GM23248 (cell line): Measurements from ENCODE around the gene RHPN2. TPM values are rescaled to one million over a fixed set of nuclear protein-coding genes. Genes with fewer than 3 reads are reported as not detected.
"Not testable (repeated sequence)": the region's sequence is repeated elsewhere in the genome, so short reads cannot be mapped to it uniquely, and the experiment has no call there.

Source experiments
- DNase-seq: peaks from one replicate; pipeline ENCODE4 v3.0.0-alpha.2; 2015
- H2AFZ ChIP-seq: fragments of 200-600 bp; sonication (generic); 2 replicates; pipeline ENCODE4 v1.6.1; 2016; ENCODE audit warnings: antibody characterized with exemption
- H3F3A ChIP-seq: fragments of 200-600 bp; sonication (generic); 2 replicates; pipeline ENCODE4 v1.6.1; 2016; ENCODE audit warnings: mild to moderate bottlenecking, antibody characterized with exemption, mixed run types; ENCODE audit not compliant: insufficient read depth
- H3K27ac ChIP-seq: fragments of 200-600 bp; sonication (generic); 2 replicates; pipeline ENCODE4 v1.5.1; 2016; ENCODE audit warnings: mild to moderate bottlenecking
- H3K27me3 ChIP-seq: fragments of 200-600 bp; sonication (generic); replicated peaks from 2 replicates; pipeline ENCODE4 v1.6.1; 2016; ENCODE audit warnings: mild to moderate bottlenecking; ENCODE audit not compliant: insufficient read depth
- H3K36me3 ChIP-seq: fragments of 200-600 bp; sonication (generic); 2 replicates; pipeline ENCODE4 v1.6.1; 2016; ENCODE audit warnings: low read depth, mild to moderate bottlenecking
- H3K4me1 ChIP-seq: fragments of 200-600 bp; sonication (generic); 2 replicates; pipeline ENCODE4 v1.6.1; 2016; ENCODE audit warnings: mild to moderate bottlenecking; ENCODE audit not compliant: insufficient read depth
- H3K4me2 ChIP-seq: fragments of 200-600 bp; sonication (generic); one replicate; pipeline ENCODE4 v1.6.1; 2016; ENCODE audit warnings: mild to moderate bottlenecking; ENCODE audit not compliant: unreplicated experiment
- H3K4me3 ChIP-seq: fragments of 200-600 bp; sonication (generic); 2 replicates; pipeline ENCODE4 v1.5.1; 2016; ENCODE audit warnings: mild to moderate bottlenecking
- H3K79me2 ChIP-seq: fragments of 200-600 bp; sonication (generic); 2 replicates; pipeline ENCODE4 v1.6.1; 2016; ENCODE audit warnings: mild to moderate bottlenecking; ENCODE audit not compliant: insufficient read depth
- H3K9ac ChIP-seq: fragments of 200-600 bp; sonication (generic); 2 replicates; pipeline ENCODE4 v1.6.1; 2016; ENCODE audit warnings: mild to moderate bottlenecking
- H3K9me2 ChIP-seq: fragments of 200-600 bp; sonication (generic); 2 replicates; pipeline ENCODE4 v1.6.1; 2016; ENCODE audit warnings: mixed run types, mild to moderate bottlenecking, moderate library complexity; ENCODE audit not compliant: insufficient read depth
- H3K9me3 ChIP-seq: fragments of 200-600 bp; sonication (generic); one replicate; pipeline ENCODE4 v1.6.1; 2017; ENCODE audit warnings: low read depth
- H4K20me1 ChIP-seq: fragments of 200-600 bp; sonication (generic); 2 replicates; pipeline ENCODE4 v1.6.0; 2016; ENCODE audit not compliant: insufficient read depth
- EZH2 ChIP-seq: fragments of 200-600 bp; sonication (generic); IDR thresholded peaks from 2 replicates; pipeline ENCODE4 v1.6.1; 2018; ENCODE audit warnings: antibody characterized with exemption, mild to moderate bottlenecking; ENCODE audit not compliant: insufficient read depth, poor library complexity, severe bottlenecking
- EZH2phosphoT487 ChIP-seq: fragments of 200-600 bp; sonication (generic); IDR thresholded peaks from 2 replicates; pipeline ENCODE4 v1.6.1; 2018; ENCODE audit warnings: antibody characterized with exemption, moderate library complexity, mild to moderate bottlenecking, low read depth; ENCODE audit not compliant: insufficient read depth
- WGBS, 2 experiments: methylation state at CpG; one replicate each; pipeline ENCODE4 v1.1.6; 2015 to 2017; ENCODE audit warnings: low lambda C conversion rate in 2 of 2, low coverage in 1 of 2; ENCODE audit errors: missing lambda C conversion rate in 2 of 2; 5-methylcytosine and 5-hydroxymethylcytosine counted together
- in situ Hi-C: fragments of 300-500 bp; cut with MboI; formaldehyde crosslinking; loops from 2 replicates; pipeline ENCODE4 v1.15.0; 2020
- polyA plus RNA-seq: library from polyadenylated mRNA; unstranded; fragments of >200 nt; fragmentation: Nextera tagmentation; extraction: Ambion mirVana; gene quantifications from 2 replicates; pipeline ENCODE4 v1.2.1, GENCODE V29; 2016
- total RNA-seq: library from RNA; depleted of rRNA; stranded (reverse); fragments of >200 nt; shearing (Covaris generic); gene quantifications from 2 replicates; pipeline ENCODE4 v1.2.3, GENCODE V29; 2014

The RHPN2 gene
- total and polyA plus RNA-seq, 2 experiments from 2014 or later = 1.3 to 1.5 TPM

DNA sequence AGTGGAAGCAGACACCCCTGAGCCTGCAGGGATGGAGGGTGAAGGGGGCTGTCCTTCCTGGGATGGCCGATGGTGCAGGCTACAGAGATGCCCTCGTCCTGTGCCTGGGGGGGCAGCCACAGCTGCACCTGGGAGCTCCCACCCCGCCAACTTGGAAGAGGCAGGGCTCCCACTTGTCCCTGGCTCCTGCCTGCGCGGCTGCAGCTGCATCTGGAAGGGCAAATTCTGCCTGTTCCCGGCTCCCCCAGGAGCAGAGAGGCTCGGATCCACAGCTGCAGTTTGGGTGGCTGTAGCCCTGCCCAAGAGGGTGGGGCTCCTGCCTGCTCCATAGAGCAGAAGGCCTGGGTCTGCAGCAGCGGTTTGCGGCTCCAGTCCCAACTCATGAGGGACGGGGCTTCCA is 95.1 kb downstream of the RHPN2 start:
- 82 to 85% methylated on average over 10 of the region's 10 CpGs for WGBS, 2 experiments
- in situ Hi-C loops = no loop called here
- Histone ChIP-seq H3F3A (no peaks in the 10 kb centered on the region), H3K4me2 (no peak overlapping the region), H3K4me3 (no peak overlapping the region), H3K27ac (no peak overlapping the region), H3K27me3 (no peaks in the 10 kb centered on the region), H4K20me1 (no peaks in the 10 kb centered on the region), H3K79me2 (peaks cover 42% of the 10 kb centered on the region), H3K36me3 (no peaks in the 10 kb centered on the region), H3K9me2 (no peaks in the 10 kb centered on the region), H2AFZ (no peak overlapping the region), H3K9ac (no peak overlapping the region), H3K9me3 (no peaks in the 10 kb centered on the region), H3K4me1 (peaks cover 8% of the 10 kb centered on the region; the same call in 1 of the 2 replicates)
- TF ChIP-seq EZH2 = no peak
- TF ChIP-seq EZH2phosphoT487 = no peak
- DNase-seq = no peak

GRCh38 chr19:32966750-32967149 is 97.9 kb downstream of the RHPN2 start:
- Histone ChIP-seq H4K20me1 (no peaks in the 10 kb centered on the region), H3F3A (no peaks in the 10 kb centered on the region), H3K4me3 (no peak overlapping the region), H3K4me2 (no peak overlapping the region), H3K79me2 (peaks cover 41% of the 10 kb centered on the region), H3K9me3 (no peaks in the 10 kb centered on the region), H3K36me3 (no peaks in the 10 kb centered on the region; the same call in 1 of the 2 replicates), H3K9ac (no peak overlapping the region), H3K27ac (no peak overlapping the region), H3K4me1 (peaks cover 8% of the 10 kb centered on the region; the same call in 1 of the 2 replicates), H2AFZ (no peak overlapping the region), H3K27me3 (no peaks in the 10 kb centered on the region), H3K9me2 (no peaks in the 10 kb centered on the region)
- no peak for TF ChIP-seq EZH2phosphoT487
- TF ChIP-seq EZH2 = no peak
- WGBS, 2 experiments = 97 to 99% methylated on average over 9 of the region's 9 CpGs
- no peak for DNase-seq
- in situ Hi-C loops = no loop called here

- Histone ChIP-seq H3K27ac (no peak overlapping the region), H3K4me3 (no peak overlapping the region), H3K79me2 (no peaks in the 10 kb centered on the region), H3K9me2 (no peaks in the 10 kb centered on the region), H3K9ac (no peak overlapping the region), H3F3A (no peaks in the 10 kb centered on the region), H2AFZ (no peak overlapping the region), H4K20me1 (no peaks in the 10 kb centered on the region), H3K4me2 (no peak overlapping the region), H3K4me1 (no peaks in the 10 kb centered on the region), H3K27me3 (no peaks in the 10 kb centered on the region), H3K9me3 (no peaks in the 10 kb centered on the region), H3K36me3 (peaks cover 15% of the 10 kb centered on the region; the same call in 1 of the 2 replicates)
- in situ Hi-C loops = no loop called here
- TF ChIP-seq EZH2 (no peak), EZH2phosphoT487 (no peak)
- DNase-seq = no peak
- WGBS, 2 experiments = 58 to 62% methylated on average over 3 of the region's 3 CpGs
These were observed 119.4 kb downstream of the RHPN2 start for GRCh38 chr19:32945260-32945659.

DNA sequence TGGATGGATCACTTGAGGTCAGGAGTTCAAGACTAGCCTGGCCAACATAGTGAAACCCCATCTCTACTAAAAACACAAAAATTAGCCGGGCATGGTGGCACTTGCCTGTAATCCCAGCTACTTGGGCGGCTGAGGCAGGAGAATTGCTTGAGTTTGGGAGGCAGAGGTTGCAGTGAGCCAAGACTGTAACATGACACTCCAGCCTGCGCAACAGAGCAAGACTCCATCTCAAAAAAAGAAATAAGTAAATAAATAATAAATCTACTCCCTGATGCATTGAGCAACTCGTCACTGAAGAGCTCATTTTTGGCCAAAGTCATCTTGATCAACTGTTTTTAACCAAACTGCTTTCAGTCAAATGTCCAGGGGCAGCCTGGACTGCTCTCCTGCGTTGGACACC is 123.4 kb downstream of the RHPN2 start:
- H3K4me3 ChIP-seq, H3K36me3 ChIP-seq, H3K9me3 ChIP-seq, H3K4me1 ChIP-seq, H3K9ac ChIP-seq, H3F3A ChIP-seq, in situ Hi-C loops, H3K79me2 ChIP-seq, H2AFZ ChIP-seq, H3K27ac ChIP-seq, H3K27me3 ChIP-seq, H3K9me2 ChIP-seq, DNase-seq, H4K20me1 ChIP-seq, H3K4me2 ChIP-seq: not testable (repeated sequence)
- 91 to 92% methylated on average over 5 of the region's 5 CpGs for WGBS, 2 experiments

DNA sequence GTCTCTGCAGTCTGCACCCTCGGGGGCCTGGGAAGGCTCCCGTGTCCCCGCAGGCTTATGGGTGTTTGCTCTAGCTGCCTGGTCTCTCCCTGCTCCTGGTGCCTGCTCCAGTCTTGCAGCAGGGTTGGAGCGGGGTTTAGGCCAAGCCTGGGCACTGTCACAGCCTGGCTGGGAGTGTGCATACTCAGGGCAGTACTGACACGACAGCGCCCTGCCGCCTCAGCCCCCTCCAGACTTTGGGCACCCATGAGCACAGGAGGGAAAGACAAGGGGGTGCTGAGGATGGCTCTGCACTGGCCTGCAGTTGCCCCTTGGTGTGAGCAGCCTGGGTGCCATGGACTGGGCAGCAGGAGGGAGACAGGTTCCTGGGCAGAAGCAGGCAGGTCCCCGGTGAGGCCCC is 128.6 kb downstream of the RHPN2 start:
- no peak for DNase-seq
- Histone ChIP-seq H3K9me3 (no peaks in the 10 kb centered on the region), H3K27ac (no peak overlapping the region), H3K9ac (no peak overlapping the region), H2AFZ (no peak overlapping the region), H4K20me1 (no peaks in the 10 kb centered on the region), H3F3A (no peaks in the 10 kb centered on the region), H3K4me3 (no peak overlapping the region), H3K27me3 (no peaks in the 10 kb centered on the region), H3K36me3 (peaks cover 4% of the 10 kb centered on the region), H3K4me1 (no peaks in the 10 kb centered on the region), H3K79me2 (no peaks in the 10 kb centered on the region), H3K4me2 (no peak overlapping the region), H3K9me2 (no peaks in the 10 kb centered on the region)
- TF ChIP-seq EZH2phosphoT487 (no peak), EZH2 (no peak)
- in situ Hi-C loops = no loop called here
- WGBS, 2 experiments = 98 to 100% methylated on average over 8 of the region's 8 CpGs
